ENCODE measurements around the gene CNTN5. TPM values are rescaled to one million over a fixed set of nuclear protein-coding genes. Genes with fewer than 3 reads are reported as not detected.

CNTN5 gene
- total RNA-seq, 1 donor from 2014 or later: not detected

- no peak for ATAC-seq
- DNase-seq: no peak
- intact Hi-C loops (cut with DNase I): no loop called here
- H3K9me3 ChIP-seq: no peaks in the 10 kb centered on the region
- H3K4me1 ChIP-seq: no peaks in the 10 kb centered on the region
- H3K36me3 ChIP-seq: no peaks in the 10 kb centered on the region
- no peaks in the 10 kb centered on the region for H3K27me3 ChIP-seq
- H3K27ac ChIP-seq: no peak overlapping the region
- no peak overlapping the region for H3K4me3 ChIP-seq
- TF ChIP-seq CTCF (IDR thresholded peaks at IDR 0.05): no peak
Observed at GRCh38 chr11:100192181-100192580, 1171.4 kb downstream of the CNTN5 start.

- Histone ChIP-seq H3K4me3 (no peak overlapping the region), H3K36me3 (no peaks in the 10 kb centered on the region), H3K27ac (no peak overlapping the region), H3K4me1 (no peaks in the 10 kb centered on the region), H3K9me3 (no peaks in the 10 kb centered on the region), H3K27me3 (no peaks in the 10 kb centered on the region)
- intact Hi-C loops (cut with DNase I): no loop called here
- TF ChIP-seq CTCF (IDR thresholded peaks at IDR 0.05): no peak
- DNase-seq (no peak), ATAC-seq (no peak)
Observed at GRCh38 chr11:100203789-100204188, 1183.0 kb downstream of the CNTN5 start.

- H3K36me3 ChIP-seq: no peaks in the 10 kb centered on the region
- TF ChIP-seq CTCF (IDR thresholded peaks at IDR 0.05): no peak
- H3K4me1 ChIP-seq: no peaks in the 10 kb centered on the region
- no peak overlapping the region for H3K4me3 ChIP-seq
- no peak for DNase-seq
- no peaks in the 10 kb centered on the region for H3K9me3 ChIP-seq
- H3K27ac ChIP-seq: no peak overlapping the region
- H3K27me3 ChIP-seq: no peaks in the 10 kb centered on the region
- intact Hi-C loops (cut with DNase I): no loop called here
- ATAC-seq: no peak
Observed at GRCh38 chr11:100205926-100206325, 1185.2 kb downstream of the CNTN5 start.

DNA sequence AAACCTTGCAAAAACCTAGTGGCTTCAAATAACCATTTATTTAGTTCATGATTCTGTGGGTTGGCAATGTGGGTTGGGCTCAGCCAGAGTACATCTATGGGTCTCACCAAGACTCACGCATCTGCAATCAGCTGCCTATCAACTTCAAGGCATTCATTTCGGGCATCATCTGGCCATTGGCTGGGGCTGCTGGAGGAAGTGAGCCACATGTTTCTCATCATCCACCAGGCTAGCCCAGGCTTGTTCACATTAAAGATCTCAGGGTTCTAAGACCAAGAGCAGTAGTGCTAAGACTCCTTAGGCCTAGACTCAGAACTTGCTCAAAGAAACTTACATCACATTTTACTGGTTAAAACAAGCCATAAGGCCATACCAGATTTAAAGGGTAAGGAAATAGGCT lies 1187.5 kb downstream of the CNTN5 start:
- no peak for ATAC-seq
- TF ChIP-seq CTCF (IDR thresholded peaks at IDR 0.05): no peak
- intact Hi-C loops (cut with DNase I): no loop called here

GRCh38 chr11:100214791-100215190 lies 1194.0 kb downstream of the CNTN5 start:
- H3K27me3 ChIP-seq: no peaks in the 10 kb centered on the region
- H3K9me3 ChIP-seq: no peaks in the 10 kb centered on the region
- H3K4me3 ChIP-seq: no peak overlapping the region
- no peak overlapping the region for H3K27ac ChIP-seq
- no peaks in the 10 kb centered on the region for H3K4me1 ChIP-seq
- H3K36me3 ChIP-seq: no peaks in the 10 kb centered on the region
- ATAC-seq (no peak), DNase-seq (no peak)
- no peak for TF ChIP-seq CTCF (IDR thresholded peaks at IDR 0.05)
- intact Hi-C loops (cut with DNase I): no loop called here

More for the DNA sequence above, 1187.5 kb downstream of the CNTN5 start:
- Histone ChIP-seq H3K27me3 (no peaks in the 10 kb centered on the region), H3K27ac (no peak overlapping the region), H3K4me1 (no peaks in the 10 kb centered on the region), H3K4me3 (no peak overlapping the region), H3K36me3 (no peaks in the 10 kb centered on the region), H3K9me3 (no peaks in the 10 kb centered on the region)
- no peak for DNase-seq

- no peaks in the 10 kb centered on the region for H3K4me1 ChIP-seq
- H3K4me3 ChIP-seq: no peak overlapping the region
- TF ChIP-seq CTCF (IDR thresholded peaks at IDR 0.05): no peak
- no peak for DNase-seq
- no peak for ATAC-seq
- intact Hi-C loops (cut with DNase I): no loop called here
- H3K27ac ChIP-seq: no peak overlapping the region
- H3K9me3 ChIP-seq: no peaks in the 10 kb centered on the region
- no peaks in the 10 kb centered on the region for H3K27me3 ChIP-seq
- no peaks in the 10 kb centered on the region for H3K36me3 ChIP-seq
Observed at GRCh38 chr11:100220801-100221200, 1200.1 kb downstream of the CNTN5 start.
